SH-SY5Y (cell line): ENCODE data around the gene DEAF1.

Source experiments
- GATA2 ChIP-seq: IDR thresholded peaks from 2 replicates; pipeline ENCODE4 v1.6.1; 2011; ENCODE audit warnings: mild to moderate bottlenecking, low read depth, low read length
- GATA3 ChIP-seq: IDR thresholded peaks from 2 replicates; pipeline ENCODE4 v1.6.1; 2011; ENCODE audit warnings: low read depth, mild to moderate bottlenecking, low read length, moderate library complexity

GRCh38 chr11:680476-680875 lies 14.5 kb downstream of the DEAF1 start:
- no peak for TF ChIP-seq GATA2
- no peak for TF ChIP-seq GATA3
